DOHH2 (cell line): Measurements from ENCODE around the gene CDHR1.

Experiments
- EZH2phosphoT487 ChIP-seq: fragments of 200-600 bp; sonication (generic); IDR thresholded peaks from 2 replicates; pipeline ENCODE4 v1.6.1; 2017; ENCODE audit warnings: borderline replicate concordance, mild to moderate bottlenecking, antibody characterized with exemption, low read length, moderate library complexity, mixed read lengths
- TF ChIP-seq, protein P1 (sequence below): fragments of 200-600 bp; sonication (generic); IDR thresholded peaks from one replicate; pipeline ENCODE4 v1.5.1; 2014; ENCODE audit warnings: antibody characterized with exemption, mild to moderate bottlenecking, low read depth, low read length; ENCODE audit not compliant: poor library complexity, severe bottlenecking

DNA sequence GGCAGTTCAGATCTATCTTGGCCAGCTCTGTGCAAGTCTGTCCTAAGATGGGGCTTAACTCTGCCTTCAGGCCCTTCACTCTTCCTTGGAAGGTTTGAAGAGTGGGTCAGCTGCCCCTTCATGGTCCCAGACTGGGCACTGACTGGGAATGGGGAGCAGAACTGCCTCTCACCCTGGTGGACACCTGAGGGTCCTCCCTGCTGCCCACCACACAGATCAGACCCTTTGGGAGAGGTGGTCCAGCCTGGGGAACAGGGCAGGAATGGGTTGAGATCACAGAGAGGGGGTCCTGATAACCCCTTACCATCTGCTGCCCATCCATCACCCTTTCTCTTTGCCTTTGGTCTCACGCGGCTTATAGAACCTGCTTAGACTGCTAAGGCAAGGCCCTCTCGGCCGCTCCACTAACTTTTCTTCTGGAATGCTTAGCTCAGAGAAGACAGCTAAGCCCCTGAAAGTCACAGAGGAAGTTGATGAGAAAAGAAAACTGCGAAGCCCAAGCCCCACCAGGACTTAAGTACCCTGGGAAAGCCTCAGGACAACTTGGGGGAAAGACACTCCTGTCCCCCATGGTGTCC is 402 bp upstream of the CDHR1 start:
- TF ChIP-seq, protein P1, sequence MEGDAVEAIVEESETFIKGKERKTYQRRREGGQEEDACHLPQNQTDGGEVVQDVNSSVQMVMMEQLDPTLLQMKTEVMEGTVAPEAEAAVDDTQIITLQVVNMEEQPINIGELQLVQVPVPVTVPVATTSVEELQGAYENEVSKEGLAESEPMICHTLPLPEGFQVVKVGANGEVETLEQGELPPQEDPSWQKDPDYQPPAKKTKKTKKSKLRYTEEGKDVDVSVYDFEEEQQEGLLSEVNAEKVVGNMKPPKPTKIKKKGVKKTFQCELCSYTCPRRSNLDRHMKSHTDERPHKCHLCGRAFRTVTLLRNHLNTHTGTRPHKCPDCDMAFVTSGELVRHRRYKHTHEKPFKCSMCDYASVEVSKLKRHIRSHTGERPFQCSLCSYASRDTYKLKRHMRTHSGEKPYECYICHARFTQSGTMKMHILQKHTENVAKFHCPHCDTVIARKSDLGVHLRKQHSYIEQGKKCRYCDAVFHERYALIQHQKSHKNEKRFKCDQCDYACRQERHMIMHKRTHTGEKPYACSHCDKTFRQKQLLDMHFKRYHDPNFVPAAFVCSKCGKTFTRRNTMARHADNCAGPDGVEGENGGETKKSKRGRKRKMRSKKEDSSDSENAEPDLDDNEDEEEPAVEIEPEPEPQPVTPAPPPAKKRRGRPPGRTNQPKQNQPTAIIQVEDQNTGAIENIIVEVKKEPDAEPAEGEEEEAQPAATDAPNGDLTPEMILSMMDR: no peak
- TF ChIP-seq EZH2phosphoT487: no peak
